A673 (cell line): ENCODE data around the gene APOL5. TPM values are rescaled to one million over a fixed set of nuclear protein-coding genes. Genes with fewer than 3 reads are reported as not detected.
"Not testable (repeated sequence)": the region's sequence is repeated elsewhere in the genome, so short reads cannot be mapped to it uniquely, and the experiment has no call there.

Source experiments
- BruUV-seq: library from RNA; stranded (reverse); fragments of 400-500 nt; replicated peaks from 2 replicates; lab custom pipeline; 2021; lab: Mats Ljungman, UMichigan
- CTCF ChIA-PET: fragments of 300-600 bp; sonication (Branson Sonifier 250); formaldehyde crosslinking; loops from one replicate; lab custom pipeline; 2022; ENCODE audit warnings: antibody characterized with exemption; lab: Charles Lee
- POLR2A ChIA-PET: fragments of 300-600 bp; sonication (Branson Sonifier 250); formaldehyde crosslinking; loops from one replicate; lab custom pipeline; 2022; ENCODE audit warnings: antibody characterized with exemption; ENCODE audit not compliant: low non-redundant PET; lab: Charles Lee
- DNase-seq: peaks from one replicate; pipeline ENCODE4 v3.0.0-alpha.2; 2015; ENCODE audit warnings: low spot score
- H3K27ac ChIP-seq: fragments of 200-600 bp; sonication (generic); 2 replicates; pipeline ENCODE4 v1.5.1; 2016; ENCODE audit warnings: mixed run types, low read depth, mild to moderate bottlenecking, mixed read lengths, antibody characterized with exemption, low read length; ENCODE audit not compliant: poor library complexity, severe bottlenecking
- H3K27me3 ChIP-seq: fragments of 200-600 bp; sonication (generic); replicated peaks from 2 replicates; pipeline ENCODE4 v1.6.1; 2017; ENCODE audit warnings: mixed run types, low read depth, mild to moderate bottlenecking, mixed read lengths, antibody characterized with exemption, low read length; ENCODE audit not compliant: insufficient read depth, poor library complexity
- H3K36me3 ChIP-seq: fragments of 200-600 bp; sonication (generic); 2 replicates; pipeline ENCODE4 v1.6.1; 2016; ENCODE audit warnings: mixed run types, mild to moderate bottlenecking, mixed read lengths, antibody characterized with exemption, low read length; ENCODE audit not compliant: insufficient read depth, poor library complexity, severe bottlenecking
- H3K4me1 ChIP-seq: fragments of 200-600 bp; sonication (generic); 2 replicates; pipeline ENCODE4 v1.6.1; 2017; ENCODE audit warnings: mixed run types, mild to moderate bottlenecking, mixed read lengths, antibody characterized with exemption, low read length; ENCODE audit not compliant: insufficient read depth, poor library complexity, severe bottlenecking
- H3K4me3 ChIP-seq: fragments of 200-600 bp; sonication (generic); 2 replicates; pipeline ENCODE4 v1.5.1; 2016; ENCODE audit warnings: low read depth, mixed run types, mild to moderate bottlenecking, mixed read lengths, low read length; ENCODE audit not compliant: poor library complexity, severe bottlenecking
- H3K9me3 ChIP-seq: fragments of 200-600 bp; sonication (generic); 2 replicates; pipeline ENCODE4 v1.6.1; 2016; ENCODE audit warnings: mixed run types, low read depth, mild to moderate bottlenecking, mixed read lengths, antibody characterized with exemption, low read length; ENCODE audit not compliant: poor library complexity, severe bottlenecking
- CTCF ChIP-seq: fragments of 300-800, 200-600 bp; sonication (generic); conservative IDR thresholded peaks from 2 replicates; pipeline ENCODE4 v1.5.1; 2017; ENCODE audit warnings: low read depth, mild to moderate bottlenecking, antibody characterized with exemption, low read length, moderate library complexity, mixed read lengths
- EZH2 ChIP-seq: fragments of 200-600 bp; sonication (generic); IDR thresholded peaks from 2 replicates; pipeline ENCODE4 v1.6.1; 2017; ENCODE audit warnings: borderline replicate concordance, low read depth, mild to moderate bottlenecking, mixed read lengths, antibody characterized with exemption, low read length; ENCODE audit not compliant: poor library complexity, severe bottlenecking
- intact Hi-C: fragments of 100-400 bp; cut with micrococcal nuclease; formaldehyde crosslinking; loops from one replicate; pipeline ENCODE4 v1.10.0; 2022; ENCODE audit not compliant: unreplicated experiment
- total RNA-seq: library from RNA; stranded (reverse); gene quantifications from 2 replicates; pipeline ENCODE4 v1.2.3, GENCODE V29; 2021

APOL5 gene
- total RNA-seq, 1 experiment from 2014 or later: not detected

- H3K27ac ChIP-seq: no peak overlapping the region
- no peaks in the 10 kb centered on the region for H3K4me1 ChIP-seq
- BruUV-seq: no TSS peak
- H3K9me3 ChIP-seq: no peaks in the 10 kb centered on the region
- H3K4me3 ChIP-seq: no peak overlapping the region
- TF ChIP-seq EZH2 (no peak), CTCF (no peak)
- H3K36me3 ChIP-seq: no peaks in the 10 kb centered on the region
- intact Hi-C loops: no loop called here
- ChIA-PET POLR2A (no interaction called here), CTCF (no interaction called here)
- H3K27me3 ChIP-seq: no peaks in the 10 kb centered on the region
- no peak for DNase-seq
Observed at GRCh38 chr22:35697142-35697541, 20.5 kb upstream of the APOL5 start.

DNA sequence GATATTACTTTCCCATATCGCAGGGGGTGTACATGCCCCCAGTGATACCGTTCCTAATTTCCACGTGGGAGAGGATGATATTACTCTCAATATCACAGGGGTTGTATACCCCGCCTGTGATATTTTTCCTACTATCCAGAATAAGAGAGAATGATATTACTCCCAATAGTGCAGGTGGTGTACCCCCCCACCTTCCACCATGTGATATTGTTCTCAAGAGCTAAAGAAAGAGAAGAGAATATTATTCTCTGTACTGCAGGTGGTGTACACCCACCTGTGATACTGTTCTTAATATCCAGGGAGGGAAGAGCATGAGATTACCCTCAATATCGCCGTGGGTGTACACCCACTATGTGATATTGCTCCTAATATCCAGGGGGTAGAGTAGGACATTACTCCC, 17.8 kb upstream of the APOL5 start:
- CTCF ChIA-PET, intact Hi-C loops, H3K4me1 ChIP-seq, DNase-seq, H3K27ac ChIP-seq, H3K27me3 ChIP-seq, POLR2A ChIA-PET, BruUV-seq, H3K4me3 ChIP-seq, H3K9me3 ChIP-seq, H3K36me3 ChIP-seq: not testable (repeated sequence)

GRCh38 chr22:35703861-35704584, 13.6 kb upstream of the APOL5 start:
- no peak overlapping the region for H3K27ac ChIP-seq
- no peak for DNase-seq
- H3K9me3 ChIP-seq: no peaks in the 10 kb centered on the region
- TF ChIP-seq CTCF: no peak
- no peak for TF ChIP-seq EZH2
- ChIA-PET POLR2A (no interaction called here), CTCF (no interaction called here)
- no peaks in the 10 kb centered on the region for H3K4me1 ChIP-seq
- H3K36me3 ChIP-seq: no peaks in the 10 kb centered on the region
- no TSS peak for BruUV-seq
- no peaks in the 10 kb centered on the region for H3K27me3 ChIP-seq
- intact Hi-C loops: no loop called here
- no peak overlapping the region for H3K4me3 ChIP-seq

DNA sequence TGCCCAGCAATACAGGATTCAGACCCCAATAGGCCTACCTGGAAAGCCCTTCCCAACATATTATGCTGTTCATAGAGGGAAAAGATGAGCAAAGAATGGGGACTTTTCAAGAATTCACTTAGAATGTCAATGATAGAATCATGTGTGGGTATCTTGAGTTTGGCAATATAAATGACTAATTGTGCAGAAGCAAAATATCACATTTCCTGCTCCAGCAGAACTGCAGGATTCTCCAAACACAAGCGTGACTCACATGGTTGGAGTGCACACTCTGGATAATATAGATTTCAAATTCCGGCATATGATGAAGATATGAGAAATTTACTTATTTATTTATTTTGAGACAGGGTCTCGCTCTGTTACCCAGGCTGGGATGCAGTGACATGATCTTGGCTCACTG, 12.5 kb upstream of the APOL5 start:
- ChIA-PET POLR2A (no interaction called here), CTCF (no interaction called here)
- no peak overlapping the region for H3K4me3 ChIP-seq
- intact Hi-C loops: no loop called here
- H3K9me3 ChIP-seq: no peaks in the 10 kb centered on the region
- no peak for DNase-seq
- H3K36me3 ChIP-seq: no peaks in the 10 kb centered on the region
- no peaks in the 10 kb centered on the region for H3K27me3 ChIP-seq
- no peaks in the 10 kb centered on the region for H3K4me1 ChIP-seq
- H3K27ac ChIP-seq: no peak overlapping the region
- no peak for TF ChIP-seq CTCF
- TF ChIP-seq EZH2: no peak
- no TSS peak for BruUV-seq
